GM23338 (cell line): ENCODE results near the gene VPS39. TPM values are rescaled to one million over a fixed set of nuclear protein-coding genes. Genes with fewer than 3 reads are reported as not detected.

Experiments
- ATAC-seq: fragments of 200-7000 bp; cut with Tn5 transposase; 3 replicates; pipeline ENCODE4 v1.9.1; 2020
- DNase-seq: peaks from one replicate; pipeline ENCODE4 v3.0.0-alpha.2; 2015; ENCODE audit warnings: low spot score
- H2AFZ ChIP-seq: fragments of 200-600 bp; sonication (generic); 2 replicates; pipeline ENCODE4 v1.8.0; 2016; ENCODE audit warnings: antibody characterized with exemption, mild to moderate bottlenecking, moderate library complexity
- H3F3A ChIP-seq: fragments of 200-600 bp; sonication (generic); replicated peaks from 2 replicates; pipeline ENCODE4 v1.8.0; 2017; ENCODE audit warnings: antibody characterized with exemption, mixed run types, low read depth
- H3K27ac ChIP-seq: fragments of 200-600 bp; sonication (generic); 2 replicates; pipeline ENCODE4 v1.6.1; 2016; ENCODE audit warnings: low read depth
- H3K27me3 ChIP-seq: fragments of 200-600 bp; sonication (generic); 2 replicates; pipeline ENCODE4 v1.8.0; 2016; ENCODE audit warnings: mild to moderate bottlenecking, mixed run types, moderate library complexity; ENCODE audit not compliant: insufficient read depth
- H3K36me3 ChIP-seq: fragments of 200-600 bp; sonication (generic); 2 replicates; pipeline ENCODE4 v1.8.0; 2016; ENCODE audit warnings: mild to moderate bottlenecking; ENCODE audit not compliant: insufficient read depth
- H3K4me1 ChIP-seq: fragments of 200-600 bp; sonication (generic); 2 replicates; pipeline ENCODE4 v1.8.0; 2016; ENCODE audit warnings: mild to moderate bottlenecking, moderate library complexity; ENCODE audit not compliant: insufficient read depth
- H3K4me2 ChIP-seq: fragments of 200-600 bp; sonication (generic); 2 replicates; pipeline ENCODE4 v1.7.1; 2017; ENCODE audit warnings: mixed run types
- H3K4me3 ChIP-seq: fragments of 200-600 bp; sonication (generic); 2 replicates; pipeline ENCODE4 v1.6.1; 2016; ENCODE audit warnings: mixed run types
- H3K79me2 ChIP-seq: fragments of 200-600 bp; sonication (generic); replicated peaks from 2 replicates; pipeline ENCODE4 v1.8.0; 2017; ENCODE audit warnings: mild to moderate bottlenecking; ENCODE audit not compliant: insufficient read depth
- H3K9me2 ChIP-seq: fragments of 200-600 bp; sonication (generic); 2 replicates; pipeline ENCODE4 v1.8.0; 2017; ENCODE audit not compliant: insufficient read depth
- H4K20me1 ChIP-seq: fragments of 200-600 bp; sonication (generic); replicated peaks from 2 replicates; pipeline ENCODE4 v1.8.0; 2017; ENCODE audit warnings: mild to moderate bottlenecking; ENCODE audit not compliant: insufficient read depth
- H3K27ac Mint-ChIP-seq: 2 replicates; pipeline ENCODE4 v1.8.0; 2020; ENCODE audit warnings: inconsistent platforms, mild to moderate bottlenecking, moderate library complexity, mixed read lengths
- H3K27me3 Mint-ChIP-seq: 3 replicates; pipeline ENCODE4 v1.8.0; 2022; ENCODE audit warnings: low read depth, mild to moderate bottlenecking, moderate library complexity, mixed read lengths, inconsistent platforms; ENCODE audit not compliant: insufficient read depth, poor library complexity
- H3K36me3 Mint-ChIP-seq: 3 replicates; pipeline ENCODE4 v1.8.0; 2021; ENCODE audit warnings: low read depth, mild to moderate bottlenecking, inconsistent platforms, moderate library complexity, mixed read lengths
- H3K4me1 Mint-ChIP-seq: 3 replicates; pipeline ENCODE4 v1.8.0; 2020; ENCODE audit warnings: mild to moderate bottlenecking, inconsistent platforms, mixed read lengths
- H3K4me3 Mint-ChIP-seq: 3 replicates; pipeline ENCODE4 v1.8.0; 2021; ENCODE audit warnings: moderate library complexity, mild to moderate bottlenecking, inconsistent platforms, mixed read lengths
- H3K9me3 Mint-ChIP-seq: 3 replicates; pipeline ENCODE4 v1.8.0; 2020; ENCODE audit warnings: moderate library complexity, mild to moderate bottlenecking, inconsistent platforms, mixed read lengths
- CREB1 ChIP-seq: fragments of 250-450 bp; sonication (Bioruptor Pico); IDR thresholded peaks from 2 replicates; pipeline ENCODE4 v1.5.0; 2020; ENCODE audit warnings: low read depth, mild to moderate bottlenecking, moderate library complexity
- ETS1 ChIP-seq: IDR thresholded peaks from 2 replicates; pipeline ENCODE4 v1.6.1; 2016; ENCODE audit warnings: antibody characterized with exemption
- JUNB ChIP-seq: IDR thresholded peaks from one replicate; pipeline ENCODE4 v1.6.1; 2016; ENCODE audit warnings: antibody characterized with exemption; ENCODE audit not compliant: unreplicated experiment
- POLR2AphosphoS5 ChIP-seq: IDR thresholded peaks from 2 replicates; pipeline ENCODE4 v1.6.1; 2016; ENCODE audit warnings: antibody characterized with exemption, low read depth
- STAT1 ChIP-seq: IDR thresholded peaks from one replicate; pipeline ENCODE4 v1.6.1; 2016; ENCODE audit warnings: antibody characterized with exemption; ENCODE audit not compliant: unreplicated experiment
- ZNF114 ChIP-seq: fragments of 250-450 bp; sonication (Bioruptor Pico); IDR thresholded peaks from 2 replicates; pipeline ENCODE4 v1.5.0; 2020; ENCODE audit warnings: mild to moderate bottlenecking, moderate library complexity
- ZNF331 ChIP-seq: fragments of 250-450 bp; sonication (Bioruptor Pico); IDR thresholded peaks from 2 replicates; pipeline ENCODE4 v1.5.0; 2020; ENCODE audit warnings: low read depth, mild to moderate bottlenecking, moderate library complexity
- ZNF462 ChIP-seq: fragments of 250-450 bp; sonication (Bioruptor Pico); IDR thresholded peaks from 2 replicates; pipeline ENCODE4 v1.5.0; 2020; ENCODE audit warnings: mild to moderate bottlenecking, moderate library complexity
- polyA plus RNA-seq: library from polyadenylated mRNA; unstranded; fragments of >200 nt; fragmentation: Nextera tagmentation; extraction: Ambion mirVana; gene quantifications from 2 replicates; pipeline ENCODE4 v1.2.1, GENCODE V29; 2016
- total RNA-seq: library from RNA; depleted of rRNA; stranded (reverse); fragments of >200 nt; shearing (Covaris generic); gene quantifications from 2 replicates; pipeline ENCODE4 v1.2.3, GENCODE V29; 2014
- TF ChIP-seq, protein P1 (sequence below), 2 experiments: fragments of 200-600 bp in 1 of 2; sonication (generic) in 1 of 2; conservative IDR thresholded peaks; 2 replicates each; pipeline versions ENCODE4 v1.5.1 to v1.6.1; 2016 to 2017; ENCODE audit warnings: antibody characterized with exemption in 2 of 2, low read depth in 2 of 2, mild to moderate bottlenecking in 2 of 2, moderate library complexity in 1 of 2

VPS39 gene
- total and polyA plus RNA-seq, 2 experiments from 2014 or later: 14.9 to 45.1 TPM

- Histone ChIP-seq H3K4me1 (no peaks in the 10 kb centered on the region), H3K9me2 (no peaks in the 10 kb centered on the region), H3K4me3 (no peak overlapping the region), H3F3A (no peaks in the 10 kb centered on the region), H4K20me1 (no peaks in the 10 kb centered on the region), H3K36me3 (no peaks in the 10 kb centered on the region), H3K27ac (no peak overlapping the region), H2AFZ (no peak overlapping the region), H3K79me2 (no peaks in the 10 kb centered on the region), H3K27me3 (no peaks in the 10 kb centered on the region), H3K4me2 (no peak overlapping the region)
- Mint-ChIP-seq H3K4me1 (peaks cover 6% of the 10 kb centered on the region; the same call in 1 of the 3 replicates), H3K27ac (no peak overlapping the region), H3K9me3 (no peaks in the 10 kb centered on the region), H3K36me3 (no peaks in the 10 kb centered on the region; the same call in 2 of the 3 replicates), H3K27me3 (peaks cover 15% of the 10 kb centered on the region), H3K4me3 (no peak overlapping the region)
- TF ChIP-seq, protein P1, sequence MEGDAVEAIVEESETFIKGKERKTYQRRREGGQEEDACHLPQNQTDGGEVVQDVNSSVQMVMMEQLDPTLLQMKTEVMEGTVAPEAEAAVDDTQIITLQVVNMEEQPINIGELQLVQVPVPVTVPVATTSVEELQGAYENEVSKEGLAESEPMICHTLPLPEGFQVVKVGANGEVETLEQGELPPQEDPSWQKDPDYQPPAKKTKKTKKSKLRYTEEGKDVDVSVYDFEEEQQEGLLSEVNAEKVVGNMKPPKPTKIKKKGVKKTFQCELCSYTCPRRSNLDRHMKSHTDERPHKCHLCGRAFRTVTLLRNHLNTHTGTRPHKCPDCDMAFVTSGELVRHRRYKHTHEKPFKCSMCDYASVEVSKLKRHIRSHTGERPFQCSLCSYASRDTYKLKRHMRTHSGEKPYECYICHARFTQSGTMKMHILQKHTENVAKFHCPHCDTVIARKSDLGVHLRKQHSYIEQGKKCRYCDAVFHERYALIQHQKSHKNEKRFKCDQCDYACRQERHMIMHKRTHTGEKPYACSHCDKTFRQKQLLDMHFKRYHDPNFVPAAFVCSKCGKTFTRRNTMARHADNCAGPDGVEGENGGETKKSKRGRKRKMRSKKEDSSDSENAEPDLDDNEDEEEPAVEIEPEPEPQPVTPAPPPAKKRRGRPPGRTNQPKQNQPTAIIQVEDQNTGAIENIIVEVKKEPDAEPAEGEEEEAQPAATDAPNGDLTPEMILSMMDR (conservative IDR thresholded peaks at IDR 0.05; ENCODE audit: low read depth in 2 of 2): no peak
- no peak for DNase-seq
- ATAC-seq: no peak
These were observed 54.3 kb downstream of the VPS39 start for GRCh38 chr15:42153874-42154211.

DNA sequence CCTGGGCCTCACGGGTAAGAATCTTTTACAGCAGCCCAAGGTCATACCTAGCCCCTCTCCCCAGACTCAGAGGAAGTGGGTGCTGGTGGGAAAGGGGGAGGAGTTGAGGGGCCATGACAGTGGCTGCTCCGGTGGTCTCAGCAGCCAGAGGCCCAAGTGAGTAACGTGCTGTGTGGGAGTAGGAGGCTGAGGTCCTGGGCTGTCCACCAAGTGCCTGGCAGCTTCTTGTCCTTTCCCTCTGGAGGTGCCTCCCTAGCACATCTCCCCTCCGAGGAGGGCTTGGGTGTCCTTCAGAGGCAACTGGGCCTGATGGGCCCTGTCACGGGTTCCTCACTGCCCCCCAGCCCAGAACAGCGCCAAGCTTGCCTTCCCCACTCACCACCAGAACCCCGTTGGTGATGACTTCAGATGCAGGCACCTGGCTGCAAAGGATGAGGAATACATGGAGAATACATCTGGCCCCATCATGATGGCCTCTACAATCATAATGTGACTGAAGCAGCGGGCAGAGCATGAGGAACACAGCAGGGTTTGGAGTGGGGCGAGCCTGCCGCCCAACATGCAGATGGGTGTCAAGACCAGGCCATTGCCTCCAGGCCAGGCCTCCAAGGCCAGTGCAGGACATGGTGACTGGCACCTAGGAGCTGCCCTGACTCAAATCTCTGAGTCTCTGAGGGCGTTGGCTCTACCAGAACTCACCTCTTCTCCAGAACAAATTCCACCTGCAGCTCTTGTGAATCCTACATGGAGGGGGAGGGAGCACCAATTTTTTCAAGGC is 55.0 kb downstream of the VPS39 start:
- Histone ChIP-seq H3K27me3 (no peaks in the 10 kb centered on the region), H3F3A (no peaks in the 10 kb centered on the region), H3K4me3 (no peak overlapping the region), H3K27ac (no peak overlapping the region), H3K79me2 (no peaks in the 10 kb centered on the region), H3K4me2 (no peak overlapping the region), H4K20me1 (no peaks in the 10 kb centered on the region), H2AFZ (no peak overlapping the region), H3K9me2 (no peaks in the 10 kb centered on the region), H3K4me1 (no peaks in the 10 kb centered on the region), H3K36me3 (no peaks in the 10 kb centered on the region)
- DNase-seq (no peak), ATAC-seq (no peak)
- no peaks in the 10 kb centered on the region; the same call in 2 of the 3 replicates for H3K36me3 Mint-ChIP-seq
- H3K9me3 Mint-ChIP-seq: no peaks in the 10 kb centered on the region
- H3K27me3 Mint-ChIP-seq: peaks cover 15% of the 10 kb centered on the region
- H3K27ac Mint-ChIP-seq: no peak overlapping the region
- H3K4me1 Mint-ChIP-seq: peaks cover 6% of the 10 kb centered on the region; the same call in 1 of the 3 replicates
- no peak overlapping the region for H3K4me3 Mint-ChIP-seq
- TF ChIP-seq POLR2AphosphoS5 (no peak), ETS1 (no peak), STAT1 (no peak), JUNB (no peak), ZNF114 (CRISPR knock-in tag) (no peak), ZNF331 (no peak), ZNF462 (no peak), CREB1 (CRISPR knock-in tag) (no peak)
- TF ChIP-seq, protein P1 (conservative IDR thresholded peaks at IDR 0.05; ENCODE audit: low read depth in 2 of 2): no peak
